Gastroesophageal sphincter (tissue), 3 donors: ENCODE measurements around the gene TBC1D8.

Source experiments
- CTCF ChIP-seq, 4 experiments: fragments of 200-600 bp in 2 of 4; fragments of 450-650 bp in 2 of 4; sonication (generic) in 1 of 4; IDR thresholded peaks; one replicate each; pipeline ENCODE4 v1.5.1; 2017 to 2019; ENCODE audit warnings: antibody characterized with exemption in 4 of 4, mild to moderate bottlenecking in 2 of 4, moderate library complexity in 2 of 4
- POLR2AphosphoS5 ChIP-seq: sonication (generic); formaldehyde crosslinking; IDR thresholded peaks from one replicate; pipeline ENCODE4 v1.6.1; 2017; ENCODE audit warnings: antibody characterized with exemption

- TF ChIP-seq CTCF (IDR thresholded peaks at IDR 0.05) (no peak), POLR2AphosphoS5 (no peak)
Measured at GRCh38 chr2:101064505-101064867, 86.7 kb downstream of the TBC1D8 start.
